H9 (cell line): ENCODE results near the gene KCNMB2. TPM values are rescaled to one million over a fixed set of nuclear protein-coding genes. Genes with fewer than 3 reads are reported as not detected.

Source experiments
- DNase-seq: peaks from one replicate; pipeline ENCODE4 v3.0.0-alpha.2; 2017
- H2AFZ ChIP-seq: one replicate; pipeline ENCODE4 v1.6.1; 2013; ENCODE audit warnings: mild to moderate bottlenecking, low read length, control low read depth, moderate library complexity
- H2AK5ac ChIP-seq: 2 replicates; pipeline ENCODE4 v1.6.1; 2013; ENCODE audit warnings: low read length, control low read depth, mixed read lengths; ENCODE audit not compliant: insufficient read length
- H2BK120ac ChIP-seq: one replicate; pipeline ENCODE4 v1.6.1; 2013; ENCODE audit warnings: low read depth, mild to moderate bottlenecking, low read length, control low read depth, inconsistent platforms; ENCODE audit not compliant: poor library complexity, severe bottlenecking
- H2BK12ac ChIP-seq: 2 replicates; pipeline ENCODE4 v1.6.1; 2013; ENCODE audit warnings: low read length, control low read depth, mixed read lengths, low read depth; ENCODE audit not compliant: insufficient read length
- H2BK15ac ChIP-seq: 2 replicates; pipeline ENCODE4 v1.6.1; 2013; ENCODE audit warnings: low read depth, low read length, control low read depth
- H2BK20ac ChIP-seq: one replicate; pipeline ENCODE4 v1.6.1; 2013; ENCODE audit warnings: low read depth, mild to moderate bottlenecking, low read length, control low read depth, inconsistent platforms; ENCODE audit not compliant: poor library complexity, severe bottlenecking
- H2BK5ac ChIP-seq: 2 replicates; pipeline ENCODE4 v1.6.1; 2013; ENCODE audit warnings: low read length, control low read depth, mixed read lengths; ENCODE audit not compliant: insufficient read length
- H3K14ac ChIP-seq: 2 replicates; pipeline ENCODE4 v1.6.1; 2013; ENCODE audit warnings: low read length, control low read depth; ENCODE audit not compliant: insufficient read depth
- H3K18ac ChIP-seq: 2 replicates; pipeline ENCODE4 v1.6.1; 2013; ENCODE audit warnings: low read depth, mild to moderate bottlenecking, mixed read lengths, low read length, control low read depth; ENCODE audit not compliant: insufficient read length
- H3K23ac ChIP-seq: 2 replicates; pipeline ENCODE4 v1.6.1; 2013; ENCODE audit warnings: low read length, control low read depth, mixed read lengths, low read depth; ENCODE audit not compliant: insufficient read length
- H3K23me2 ChIP-seq: 2 replicates; pipeline ENCODE4 v1.6.1; 2013; ENCODE audit warnings: low read depth, mild to moderate bottlenecking, mixed read lengths, low read length, control low read depth; ENCODE audit not compliant: insufficient read length, poor library complexity, severe bottlenecking
- H3K27ac ChIP-seq: 2 replicates; pipeline ENCODE4 v1.5.1; 2013; ENCODE audit warnings: low read length, control low read depth, mixed read lengths, low read depth; ENCODE audit not compliant: insufficient read length
- H3K27me3 ChIP-seq: 2 replicates; pipeline ENCODE4 v1.6.1; 2013; ENCODE audit warnings: low read length, control low read depth, inconsistent platforms; ENCODE audit not compliant: insufficient read depth
- H3K4ac ChIP-seq: 2 replicates; pipeline ENCODE4 v1.6.1; 2013; ENCODE audit warnings: low read depth, mild to moderate bottlenecking, control low read depth, inconsistent platforms, low read length, moderate library complexity
- H3K4me1 ChIP-seq: 2 replicates; pipeline ENCODE4 v1.6.1; 2013; ENCODE audit warnings: low read length, control low read depth, inconsistent platforms; ENCODE audit not compliant: insufficient read depth
- H3K4me2 ChIP-seq: 2 replicates; pipeline ENCODE4 v1.6.1; 2013; ENCODE audit warnings: low read length, control low read depth, mixed read lengths; ENCODE audit not compliant: insufficient read length, insufficient read depth
- H3K56ac ChIP-seq: 2 replicates; pipeline ENCODE4 v1.6.1; 2013; ENCODE audit warnings: low read depth, mild to moderate bottlenecking, mixed read lengths, low read length, control low read depth; ENCODE audit not compliant: insufficient read length
- H3K79me1 ChIP-seq: 2 replicates; pipeline ENCODE4 v1.6.1; 2013; ENCODE audit warnings: low read depth, mild to moderate bottlenecking, moderate library complexity, low read length, control low read depth, inconsistent platforms; ENCODE audit not compliant: insufficient read depth, poor library complexity, severe bottlenecking
- H3K79me2 ChIP-seq: 2 replicates; pipeline ENCODE4 v1.6.1; 2013; ENCODE audit warnings: low read length, control low read depth, inconsistent platforms; ENCODE audit not compliant: insufficient read depth
- H3K9ac ChIP-seq: 2 replicates; pipeline ENCODE4 v1.6.1; 2013; ENCODE audit warnings: low read length, control low read depth, mixed read lengths; ENCODE audit not compliant: insufficient read length; ENCODE audit errors: extremely low read depth
- H3K9me3 ChIP-seq: one replicate; pipeline ENCODE4 v1.6.1; 2013; ENCODE audit warnings: low read depth, low read length, inconsistent platforms; ENCODE audit not compliant: control insufficient read depth
- H3T11ph ChIP-seq: one replicate; pipeline ENCODE4 v1.6.1; 2013; ENCODE audit warnings: mild to moderate bottlenecking, low read length, control low read depth, inconsistent platforms
- H4K20me1 ChIP-seq: one replicate; pipeline ENCODE4 v1.6.1; 2013; ENCODE audit not compliant: control insufficient read depth, insufficient read length, insufficient read depth
- H4K5ac ChIP-seq: 2 replicates; pipeline ENCODE4 v1.6.1; 2013; ENCODE audit warnings: low read depth, mild to moderate bottlenecking, mixed read lengths, low read length, control low read depth; ENCODE audit not compliant: insufficient read length
- H4K8ac ChIP-seq: replicated peaks from 2 replicates; pipeline ENCODE4 v1.6.1; 2013; ENCODE audit warnings: low read length, control low read depth, mixed read lengths, low read depth; ENCODE audit not compliant: insufficient read length
- H4K91ac ChIP-seq: 2 replicates; pipeline ENCODE4 v1.6.1; 2013; ENCODE audit warnings: low read depth, mild to moderate bottlenecking, moderate library complexity, mixed read lengths, low read length, control low read depth; ENCODE audit not compliant: insufficient read length
- H3K27ac Mint-ChIP-seq, 3 experiments: 2 replicates in 2 of 3; 3 replicates in 1 of 3; pipeline ENCODE4 v1.8.0; 2020 to 2021; ENCODE audit warnings: mixed read lengths in 3 of 3, mild to moderate bottlenecking in 1 of 3, moderate library complexity in 1 of 3
- H3K27me3 Mint-ChIP-seq: 2 replicates; pipeline ENCODE4 v1.8.0; 2021; ENCODE audit warnings: low read depth, mild to moderate bottlenecking, moderate library complexity, mixed read lengths
- H3K36me3 Mint-ChIP-seq, 3 experiments: 2 replicates in 2 of 3; 3 replicates in 1 of 3; pipeline ENCODE4 v1.8.0; 2020 to 2021; ENCODE audit warnings: low read depth in 3 of 3, mixed read lengths in 3 of 3; ENCODE audit not compliant: insufficient read depth in 1 of 3
- H3K4me1 Mint-ChIP-seq, 2 experiments: 2 replicates each; pipeline ENCODE4 v1.8.0; 2020; ENCODE audit warnings: mixed read lengths in 2 of 2
- H3K4me3 Mint-ChIP-seq, 2 experiments: 2 replicates in 1 of 2; 3 replicates in 1 of 2; pipeline ENCODE4 v1.8.0; 2020 to 2021; ENCODE audit warnings: mild to moderate bottlenecking in 2 of 2, mixed read lengths in 2 of 2, moderate library complexity in 1 of 2
- H3K9me3 Mint-ChIP-seq, 2 experiments: 2 replicates in 1 of 2; 3 replicates in 1 of 2; pipeline ENCODE4 v1.8.0; 2020; ENCODE audit warnings: mild to moderate bottlenecking in 2 of 2, mixed read lengths in 2 of 2, moderate library complexity in 1 of 2
- total RNA-seq: library from RNA; stranded (reverse); gene quantifications from 2 replicates; pipeline ENCODE4 v1.2.1, GENCODE V29; 2021
- TF ChIP-seq, protein P1 (sequence below): fragments of 200-600 bp; sonication (generic); conservative IDR thresholded peaks from 3 replicates; pipeline ENCODE4 v1.8.0; 2021; ENCODE audit warnings: antibody characterized with exemption, mild to moderate bottlenecking

Gene KCNMB2
- total RNA-seq, 1 experiment from 2014 or later: not detected

DNA sequence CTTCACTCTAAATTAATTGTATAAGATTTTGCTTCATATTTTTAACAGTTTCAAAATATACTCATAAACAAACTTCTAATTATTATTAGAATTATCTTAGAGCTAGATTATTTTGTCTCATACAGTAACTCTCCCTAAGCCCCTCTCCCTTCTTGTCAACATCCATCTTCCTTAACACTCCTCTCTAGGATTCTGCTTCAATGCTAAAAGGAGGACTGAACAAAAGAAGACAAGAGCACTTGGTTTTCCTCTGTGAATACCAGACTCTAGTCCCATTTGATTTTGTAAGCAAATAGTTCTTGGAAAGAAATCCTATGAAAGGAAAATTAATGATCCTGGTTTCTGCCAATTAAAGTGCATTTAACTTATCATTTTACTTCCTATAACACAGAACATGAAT lies 91.8 kb downstream of the KCNMB2 start:
- no peaks in the 10 kb centered on the region for H3K27me3 ChIP-seq
- no peak overlapping the region for H4K91ac ChIP-seq
- no peaks in the 10 kb centered on the region for H3K79me1 ChIP-seq
- H3K4me1 ChIP-seq: no peaks in the 10 kb centered on the region
- H3K79me2 ChIP-seq: no peaks in the 10 kb centered on the region
- Mint-ChIP-seq H3K4me3 (no peak overlapping the region), H3K36me3 (no peaks in the 10 kb centered on the region), H3K27ac (no peak overlapping the region), H3K4me1 (0 out of 4 replicates have a peak, but pooled peaks cover 3% of the 10 kb centered on the region in 2 experiments), H3K27me3 (no peaks in the 10 kb centered on the region), H3K9me3 (peaks cover 5 to 8% of the 10 kb centered on the region in 2 experiments; a peak in 3 of 5 replicates)
- H2BK5ac ChIP-seq: no peak overlapping the region
- H2BK15ac ChIP-seq: no peak overlapping the region
- H3K4ac ChIP-seq: no peak overlapping the region
- no peak overlapping the region for H3K23ac ChIP-seq
- no peak overlapping the region for H2BK120ac ChIP-seq
- no peak overlapping the region for H4K8ac ChIP-seq
- H3K9me3 ChIP-seq: no peaks in the 10 kb centered on the region
- H3K56ac ChIP-seq: no peak overlapping the region
- no peak overlapping the region for H3K27ac ChIP-seq
- H3K23me2 ChIP-seq: no peaks in the 10 kb centered on the region
- no peak overlapping the region for H3K4me2 ChIP-seq
- H3K9ac ChIP-seq: no peak overlapping the region
- H2AFZ ChIP-seq: no peak overlapping the region
- no peak overlapping the region for H2BK12ac ChIP-seq
- H3K14ac ChIP-seq: no peak overlapping the region
- no peak overlapping the region for H2BK20ac ChIP-seq
- no peak overlapping the region for H3T11ph ChIP-seq
- H4K5ac ChIP-seq: no peak overlapping the region
- no peak for DNase-seq
- no peak overlapping the region for H2AK5ac ChIP-seq
- H4K20me1 ChIP-seq: no peaks in the 10 kb centered on the region
- H3K18ac ChIP-seq: no peak overlapping the region
- TF ChIP-seq, protein P1, sequence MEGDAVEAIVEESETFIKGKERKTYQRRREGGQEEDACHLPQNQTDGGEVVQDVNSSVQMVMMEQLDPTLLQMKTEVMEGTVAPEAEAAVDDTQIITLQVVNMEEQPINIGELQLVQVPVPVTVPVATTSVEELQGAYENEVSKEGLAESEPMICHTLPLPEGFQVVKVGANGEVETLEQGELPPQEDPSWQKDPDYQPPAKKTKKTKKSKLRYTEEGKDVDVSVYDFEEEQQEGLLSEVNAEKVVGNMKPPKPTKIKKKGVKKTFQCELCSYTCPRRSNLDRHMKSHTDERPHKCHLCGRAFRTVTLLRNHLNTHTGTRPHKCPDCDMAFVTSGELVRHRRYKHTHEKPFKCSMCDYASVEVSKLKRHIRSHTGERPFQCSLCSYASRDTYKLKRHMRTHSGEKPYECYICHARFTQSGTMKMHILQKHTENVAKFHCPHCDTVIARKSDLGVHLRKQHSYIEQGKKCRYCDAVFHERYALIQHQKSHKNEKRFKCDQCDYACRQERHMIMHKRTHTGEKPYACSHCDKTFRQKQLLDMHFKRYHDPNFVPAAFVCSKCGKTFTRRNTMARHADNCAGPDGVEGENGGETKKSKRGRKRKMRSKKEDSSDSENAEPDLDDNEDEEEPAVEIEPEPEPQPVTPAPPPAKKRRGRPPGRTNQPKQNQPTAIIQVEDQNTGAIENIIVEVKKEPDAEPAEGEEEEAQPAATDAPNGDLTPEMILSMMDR: no peak
